MCF 10A (cell line): ENCODE results near the gene MAP6. TPM values are rescaled to one million over a fixed set of nuclear protein-coding genes. Genes with fewer than 3 reads are reported as not detected.

ENCODE experiments used
- BruUV-seq: library from RNA; stranded (reverse); fragments of 400-500 nt; replicated peaks from 2 replicates; lab custom pipeline; 2021; lab: Mats Ljungman, UMichigan
- CTCF ChIA-PET: fragments of 300-600 bp; sonication (Branson Sonifier 250); formaldehyde crosslinking; extraction: SDS; loops from one replicate; lab custom pipeline; 2021; ENCODE audit warnings: antibody characterized with exemption, inconsistent platforms; lab: Yijun Ruan, JAX
- POLR2A ChIA-PET: fragments of 300-600, 350-650 bp; sonication (Branson Sonifier 250); formaldehyde crosslinking; extraction: SDS; loops from one replicate; lab custom pipeline; 2020; ENCODE audit warnings: antibody characterized with exemption, inconsistent platforms; lab: Yijun Ruan, JAX
- DNase-seq: peaks from one replicate; pipeline ENCODE4 v3.0.0-alpha.2; 2018; ENCODE audit not compliant: unreplicated experiment
- H3K27ac Mint-ChIP-seq: one replicate; pipeline ENCODE4 v1.8.0; 2022; ENCODE audit warnings: mild to moderate bottlenecking, low read depth, mixed read lengths; ENCODE audit not compliant: unreplicated experiment
- H3K27me3 Mint-ChIP-seq: one replicate; pipeline ENCODE4 v1.8.0; 2022; ENCODE audit warnings: mixed read lengths; ENCODE audit not compliant: insufficient read depth, unreplicated experiment
- H3K36me3 Mint-ChIP-seq: one replicate; pipeline ENCODE4 v1.8.0; 2022; ENCODE audit warnings: mild to moderate bottlenecking, moderate library complexity, mixed read lengths; ENCODE audit not compliant: insufficient read depth, unreplicated experiment
- H3K4me1 Mint-ChIP-seq: one replicate; pipeline ENCODE4 v1.8.0; 2022; ENCODE audit warnings: mixed read lengths; ENCODE audit not compliant: insufficient read depth, unreplicated experiment
- H3K4me3 Mint-ChIP-seq: one replicate; pipeline ENCODE4 v1.8.0; 2022; ENCODE audit warnings: mild to moderate bottlenecking, moderate library complexity, mixed read lengths; ENCODE audit not compliant: unreplicated experiment
- H3K9me3 Mint-ChIP-seq: one replicate; pipeline ENCODE4 v1.8.0; 2022; ENCODE audit warnings: mixed read lengths; ENCODE audit not compliant: unreplicated experiment
- intact Hi-C: fragments of 100-400 bp; cut with micrococcal nuclease; formaldehyde crosslinking; loops from 2 replicates; pipeline ENCODE4 v1.14.1; 2022
- total RNA-seq: library from RNA; stranded (reverse); gene quantifications from 2 replicates; pipeline ENCODE4 v1.2.3, GENCODE V29; 2022
- TF ChIP-seq, protein P1 (sequence below): fragments of 200-600 bp; IDR thresholded peaks from one replicate; pipeline ENCODE4 v1.8.0; 2022; ENCODE audit warnings: antibody characterized with exemption, mild to moderate bottlenecking; ENCODE audit not compliant: unreplicated experiment

Gene MAP6
- total RNA-seq, 1 experiment from 2014 or later = not detected

DNA sequence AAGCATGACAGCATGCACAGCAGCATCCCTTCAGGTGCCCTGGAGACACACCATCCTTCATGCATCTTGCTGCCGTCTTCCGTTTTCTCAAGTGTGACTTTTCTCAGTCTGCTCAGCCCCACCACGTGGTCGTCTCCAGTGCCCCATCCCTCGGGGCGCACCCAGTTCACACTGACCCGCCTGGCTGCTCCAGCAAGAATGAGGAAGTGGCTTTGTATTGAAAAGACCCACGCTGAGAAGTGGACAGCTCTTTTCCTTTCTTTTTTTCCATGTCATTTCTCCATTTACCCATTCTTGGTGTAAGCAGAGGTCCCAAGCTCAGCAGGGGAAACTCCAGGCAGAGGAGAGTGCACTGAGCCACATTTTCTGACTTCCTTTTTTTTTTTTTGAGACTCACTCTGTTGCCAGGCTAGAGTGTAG is 92.3 kb downstream of the MAP6 start:
- H3K27me3 Mint-ChIP-seq = peaks cover 5% of the 10 kb centered on the region
- ChIA-PET POLR2A (interaction anchor here (3.2 to 4.4 kb wide), 2 partner anchors 11 to 14 kb away, joined by 13 to 28 read pairs; partner anchors contain the start of gene SERPINH1), CTCF (interaction anchor here (0.5 to 2.3 kb wide), 14 partner anchors 8 to 1847 kb away, joined by 3 to 10 read pairs (median 4); no protein-coding TSS in a partner anchor)
- TF ChIP-seq, protein P1, sequence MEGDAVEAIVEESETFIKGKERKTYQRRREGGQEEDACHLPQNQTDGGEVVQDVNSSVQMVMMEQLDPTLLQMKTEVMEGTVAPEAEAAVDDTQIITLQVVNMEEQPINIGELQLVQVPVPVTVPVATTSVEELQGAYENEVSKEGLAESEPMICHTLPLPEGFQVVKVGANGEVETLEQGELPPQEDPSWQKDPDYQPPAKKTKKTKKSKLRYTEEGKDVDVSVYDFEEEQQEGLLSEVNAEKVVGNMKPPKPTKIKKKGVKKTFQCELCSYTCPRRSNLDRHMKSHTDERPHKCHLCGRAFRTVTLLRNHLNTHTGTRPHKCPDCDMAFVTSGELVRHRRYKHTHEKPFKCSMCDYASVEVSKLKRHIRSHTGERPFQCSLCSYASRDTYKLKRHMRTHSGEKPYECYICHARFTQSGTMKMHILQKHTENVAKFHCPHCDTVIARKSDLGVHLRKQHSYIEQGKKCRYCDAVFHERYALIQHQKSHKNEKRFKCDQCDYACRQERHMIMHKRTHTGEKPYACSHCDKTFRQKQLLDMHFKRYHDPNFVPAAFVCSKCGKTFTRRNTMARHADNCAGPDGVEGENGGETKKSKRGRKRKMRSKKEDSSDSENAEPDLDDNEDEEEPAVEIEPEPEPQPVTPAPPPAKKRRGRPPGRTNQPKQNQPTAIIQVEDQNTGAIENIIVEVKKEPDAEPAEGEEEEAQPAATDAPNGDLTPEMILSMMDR = no peak
- no peak overlapping the region for H3K27ac Mint-ChIP-seq
- intact Hi-C loops = no loop called here
- DNase-seq = no peak
- no peaks in the 10 kb centered on the region for H3K9me3 Mint-ChIP-seq
- H3K4me1 Mint-ChIP-seq = peaks cover 6% of the 10 kb centered on the region
- BruUV-seq = no TSS peak
- no peak overlapping the region for H3K4me3 Mint-ChIP-seq
- H3K36me3 Mint-ChIP-seq = peaks cover 13% of the 10 kb centered on the region

DNA sequence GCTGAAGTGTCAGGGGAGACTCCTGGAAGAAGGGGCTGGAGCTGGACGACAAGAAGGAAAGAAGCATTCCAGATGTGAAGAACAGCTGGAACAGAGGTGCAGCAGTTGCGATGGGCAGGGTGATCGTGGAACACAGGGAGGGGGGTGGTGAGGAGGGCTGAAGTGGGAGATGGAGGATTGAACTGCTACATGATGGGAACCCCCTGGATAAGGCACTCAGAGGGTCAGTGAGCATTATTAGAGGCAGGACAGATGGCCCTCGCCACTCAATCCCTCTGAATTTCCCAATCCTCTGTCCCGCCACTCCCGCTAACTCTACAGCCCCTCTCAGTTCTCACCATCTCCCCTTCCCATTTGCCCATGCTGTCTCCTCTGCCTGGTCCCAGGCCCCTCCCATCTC is 92.8 kb downstream of the MAP6 start:
- peaks cover 6% of the 10 kb centered on the region for H3K4me1 Mint-ChIP-seq
- POLR2A ChIA-PET = interaction anchor here (3.2 to 4.4 kb wide), 2 partner anchors 11 to 14 kb away, joined by 13 to 28 read pairs; partner anchors contain the start of gene SERPINH1
- TF ChIP-seq, protein P1 = no peak
- no peak for DNase-seq
- no peak overlapping the region for H3K27ac Mint-ChIP-seq
- no TSS peak for BruUV-seq
- H3K4me3 Mint-ChIP-seq = no peak overlapping the region
- CTCF ChIA-PET = interaction anchor here (0.5 to 2.3 kb wide), 11 partner anchors 8 to 372 kb away, joined by 3 to 10 read pairs (median 5); no protein-coding TSS in a partner anchor
- peaks cover under 1% of the 10 kb centered on the region for H3K27me3 Mint-ChIP-seq
- intact Hi-C loops = no loop called here
- peaks cover 18% of the 10 kb centered on the region for H3K36me3 Mint-ChIP-seq
- H3K9me3 Mint-ChIP-seq = no peaks in the 10 kb centered on the region

GRCh38 chr11:75574698-75575602 is 93.9 kb downstream of the MAP6 start:
- intact Hi-C loops = no loop called here
- Mint-ChIP-seq H3K27me3 (no peaks in the 10 kb centered on the region), H3K4me1 (peaks cover 6% of the 10 kb centered on the region), H3K27ac (no peak overlapping the region), H3K9me3 (no peaks in the 10 kb centered on the region), H3K36me3 (peaks cover 28% of the 10 kb centered on the region), H3K4me3 (no peak overlapping the region)
- ChIA-PET POLR2A (interaction anchor here (0.9 to 4.4 kb wide), 3 partner anchors 10 to 21 kb away, joined by 3 to 28 read pairs (median 13); partner anchors contain the start of gene SERPINH1), CTCF (interaction anchor here (0.7 to 2.3 kb wide), 9 partner anchors 8 to 295 kb away, joined by 3 to 10 read pairs (median 4); no protein-coding TSS in a partner anchor)
- no TSS peak for BruUV-seq
- TF ChIP-seq, protein P1 = no peak
- no peak for DNase-seq

- TF ChIP-seq, protein P1 = no peak
Measured at GRCh38 chr11:75572744-75573143, 96.1 kb downstream of the MAP6 start.

More at GRCh38 chr11:75572744-75573143, 96.1 kb downstream of the MAP6 start:
- Mint-ChIP-seq H3K36me3 (peaks cover 42% of the 10 kb centered on the region), H3K27ac (no peak overlapping the region), H3K4me3 (no peak overlapping the region), H3K27me3 (no peaks in the 10 kb centered on the region), H3K4me1 (peaks cover 6% of the 10 kb centered on the region), H3K9me3 (no peaks in the 10 kb centered on the region)
- intact Hi-C loops = no loop called here
- no TSS peak for BruUV-seq
- ChIA-PET CTCF (interaction anchor here (0.6 kb wide), 1 partner anchor 1658 kb away, joined by 3 read pairs; no protein-coding TSS in a partner anchor), POLR2A (interaction anchor here (1.1 to 4.4 kb wide), 2 partner anchors 7 to 10 kb away, joined by 4 to 28 read pairs; partner anchors contain the start of gene SERPINH1)
- DNase-seq = no peak
